ENCODE measurements around the gene DCAF12.

Gene DCAF12

DNA sequence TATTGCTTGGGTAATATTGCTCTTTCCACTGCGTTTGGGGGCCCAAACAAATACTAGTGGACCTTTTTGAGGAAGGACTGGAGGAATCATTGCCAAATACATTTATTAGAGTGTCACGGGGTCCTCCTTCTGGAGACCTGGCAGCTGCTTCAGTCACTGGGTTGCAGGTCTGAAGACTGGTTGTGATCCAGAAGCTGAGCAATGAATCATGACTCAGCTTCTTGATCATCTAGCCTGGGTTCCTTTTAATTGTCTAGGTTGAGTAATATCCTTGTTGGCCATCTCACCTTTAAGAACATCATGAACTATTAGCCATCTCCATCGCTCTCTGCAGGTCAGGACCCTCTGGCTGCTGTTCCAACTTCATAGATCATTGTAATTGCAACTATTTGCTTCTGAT, 36.9 kb upstream of the DCAF12 start:
- ChIA-PET CTCF (interaction anchor here (1.0 kb wide), 1 partner anchor 26 kb away, joined by 4 read pairs; no protein-coding TSS in a partner anchor), POLR2A (no interaction called here)
- DNase-seq (ENCODE audit: low read depth, low spot score), result no peak
- TF ChIP-seq, protein P1, sequence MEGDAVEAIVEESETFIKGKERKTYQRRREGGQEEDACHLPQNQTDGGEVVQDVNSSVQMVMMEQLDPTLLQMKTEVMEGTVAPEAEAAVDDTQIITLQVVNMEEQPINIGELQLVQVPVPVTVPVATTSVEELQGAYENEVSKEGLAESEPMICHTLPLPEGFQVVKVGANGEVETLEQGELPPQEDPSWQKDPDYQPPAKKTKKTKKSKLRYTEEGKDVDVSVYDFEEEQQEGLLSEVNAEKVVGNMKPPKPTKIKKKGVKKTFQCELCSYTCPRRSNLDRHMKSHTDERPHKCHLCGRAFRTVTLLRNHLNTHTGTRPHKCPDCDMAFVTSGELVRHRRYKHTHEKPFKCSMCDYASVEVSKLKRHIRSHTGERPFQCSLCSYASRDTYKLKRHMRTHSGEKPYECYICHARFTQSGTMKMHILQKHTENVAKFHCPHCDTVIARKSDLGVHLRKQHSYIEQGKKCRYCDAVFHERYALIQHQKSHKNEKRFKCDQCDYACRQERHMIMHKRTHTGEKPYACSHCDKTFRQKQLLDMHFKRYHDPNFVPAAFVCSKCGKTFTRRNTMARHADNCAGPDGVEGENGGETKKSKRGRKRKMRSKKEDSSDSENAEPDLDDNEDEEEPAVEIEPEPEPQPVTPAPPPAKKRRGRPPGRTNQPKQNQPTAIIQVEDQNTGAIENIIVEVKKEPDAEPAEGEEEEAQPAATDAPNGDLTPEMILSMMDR (IDR thresholded peaks at IDR 0.05; ENCODE audit: insufficient read depth, low read length, missing control alignments), result no peak
- H3K4me3 ChIP-seq (ENCODE audit: low read depth, low read length), result no peak overlapping the region

DNA sequence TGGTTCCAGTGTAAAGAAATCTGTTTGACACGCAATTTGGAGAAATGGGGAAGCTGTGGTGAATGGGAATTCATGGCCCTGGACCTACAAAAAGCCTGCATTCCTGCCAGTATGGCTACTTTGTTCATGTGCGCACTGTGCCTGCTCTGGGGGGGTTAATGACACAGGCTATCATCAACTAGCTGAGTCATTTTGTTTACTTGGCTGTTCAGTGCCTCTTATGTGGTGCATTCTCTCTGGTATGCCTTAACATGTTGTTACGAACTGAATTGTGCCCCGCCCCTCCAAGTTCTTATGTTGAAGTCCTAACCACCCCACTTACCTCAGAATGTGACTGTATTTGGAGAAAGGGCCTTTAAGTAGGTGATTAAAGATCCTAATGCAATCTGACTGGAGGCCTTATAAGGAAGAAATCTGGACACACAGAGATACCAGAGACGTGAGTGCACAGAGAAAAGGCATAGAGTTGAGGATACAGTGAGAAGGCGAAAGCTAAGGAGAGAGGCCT, 31.9 kb upstream of the DCAF12 start:
- TF ChIP-seq, protein P1 (IDR thresholded peaks at IDR 0.05; ENCODE audit: insufficient read depth, low read length, missing control alignments), result no peak
- peak; percentile 82 for DNase-seq (ENCODE audit: low read depth, low spot score)
- CTCF ChIA-PET, result no interaction called here
- POLR2A ChIA-PET, result interaction anchor here (0.6 kb wide), 1 partner anchor 73 kb away, joined by 4 read pairs; no protein-coding TSS in a partner anchor
- no peak overlapping the region for H3K4me3 ChIP-seq (ENCODE audit: low read depth, low read length)

DNA sequence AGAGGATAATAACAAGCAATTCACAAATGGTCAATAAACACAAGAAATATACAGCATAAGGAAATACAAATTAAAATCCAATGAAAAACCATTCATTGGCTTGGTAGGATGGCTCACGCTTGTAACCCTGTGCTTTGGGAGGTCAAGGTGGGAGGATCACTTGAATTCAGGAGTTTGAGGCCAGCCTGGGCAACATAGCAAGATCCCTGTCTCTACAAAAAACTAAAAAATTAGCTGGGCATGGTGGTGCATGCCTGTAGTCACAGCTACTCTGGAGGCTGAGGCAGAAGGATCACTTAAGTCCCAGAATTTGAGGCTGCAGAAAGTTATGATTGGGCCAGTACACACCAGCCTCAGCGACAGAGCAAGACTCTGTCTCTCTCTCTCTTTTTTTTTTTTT, 31.4 kb upstream of the DCAF12 start:
- no peak overlapping the region for H3K4me3 ChIP-seq (ENCODE audit: low read depth, low read length)
- DNase-seq (ENCODE audit: low read depth, low spot score), result no peak
- POLR2A ChIA-PET, result no interaction called here
- TF ChIP-seq, protein P1 (IDR thresholded peaks at IDR 0.05; ENCODE audit: insufficient read depth, low read length, missing control alignments), result no peak
- CTCF ChIA-PET, result no interaction called here

DNA sequence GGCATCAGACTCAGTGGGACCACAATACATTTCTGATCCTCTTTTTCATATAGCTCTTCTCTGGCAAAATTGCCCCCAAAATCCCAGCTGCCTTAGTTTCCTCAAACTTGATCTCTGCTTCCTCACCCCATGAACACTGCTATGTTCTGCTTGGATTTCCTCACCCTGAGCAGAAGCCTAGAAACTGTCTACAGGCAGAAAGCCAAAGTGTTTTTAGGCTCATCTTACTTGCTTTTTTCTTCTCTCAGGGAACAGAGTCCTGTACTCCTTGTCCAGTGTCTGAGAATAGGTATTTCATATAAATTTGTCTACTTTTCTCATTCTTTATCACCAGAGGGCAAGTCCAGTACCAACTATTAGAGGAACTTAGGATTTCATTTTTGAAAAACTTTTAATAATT, 30.8 kb upstream of the DCAF12 start:
- TF ChIP-seq, protein P1 (IDR thresholded peaks at IDR 0.05; ENCODE audit: insufficient read depth, low read length, missing control alignments), result no peak
- POLR2A ChIA-PET, result no interaction called here
- no peak overlapping the region for H3K4me3 ChIP-seq (ENCODE audit: low read depth, low read length)
- CTCF ChIA-PET, result interaction anchor here (0.9 kb wide), 1 partner anchor 96 kb away, joined by 3 read pairs; no protein-coding TSS in a partner anchor
- no peak for DNase-seq (ENCODE audit: low read depth, low spot score)

DNA sequence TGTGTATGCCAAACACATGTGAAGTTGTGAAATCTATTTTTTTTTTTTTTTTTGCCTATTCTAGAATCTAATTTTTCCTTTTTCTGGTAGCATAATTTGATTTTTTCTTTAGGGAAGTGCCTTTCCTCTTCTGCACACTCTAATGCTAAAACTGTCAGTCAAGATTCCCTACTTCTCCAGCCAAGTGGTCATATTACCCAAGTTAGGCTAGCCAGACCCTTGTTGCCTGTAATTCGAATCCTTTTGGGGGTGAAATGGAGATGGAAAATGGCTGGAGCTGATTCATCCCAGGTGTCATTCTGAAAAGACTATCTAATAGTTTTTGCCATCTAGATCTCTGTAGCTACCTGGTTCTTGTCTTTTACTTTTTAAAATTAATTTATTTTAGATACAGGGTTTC, 27.6 kb upstream of the DCAF12 start:
- ChIA-PET POLR2A (no interaction called here), CTCF (no interaction called here)
- no peak overlapping the region for H3K4me3 ChIP-seq (ENCODE audit: low read depth, low read length)
- TF ChIP-seq, protein P1 (IDR thresholded peaks at IDR 0.05; ENCODE audit: insufficient read depth, low read length, missing control alignments), result no peak
- DNase-seq (ENCODE audit: low read depth, low spot score), result no peak

DNA sequence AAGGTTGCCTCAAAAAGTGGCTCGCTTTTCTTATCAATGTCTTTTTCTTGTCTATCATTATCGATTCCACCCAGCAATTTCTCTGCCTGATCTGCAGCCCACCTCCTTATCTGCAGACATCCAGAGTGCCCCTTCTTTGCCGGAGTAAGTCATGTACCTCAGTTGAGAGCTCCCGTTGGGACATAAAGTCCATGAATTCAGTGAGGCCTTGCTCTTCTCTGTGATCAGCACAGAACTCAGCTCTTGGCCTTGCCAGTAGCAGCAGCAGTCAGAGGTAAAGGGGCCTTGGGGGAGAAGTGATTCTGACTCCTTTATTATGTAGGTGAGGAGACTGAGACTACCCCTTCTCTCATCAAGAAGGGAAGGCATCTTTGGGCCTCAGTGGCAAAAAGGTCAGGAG, 24.9 kb upstream of the DCAF12 start:
- CTCF ChIA-PET, result interaction anchor here (1.9 kb wide), 1 partner anchor 102 kb away, joined by 9 read pairs; no protein-coding TSS in a partner anchor
- TF ChIP-seq, protein P1 (IDR thresholded peaks at IDR 0.05; ENCODE audit: insufficient read depth, low read length, missing control alignments), result no peak
- H3K4me3 ChIP-seq (ENCODE audit: low read depth, low read length), result no peak overlapping the region
- no peak for DNase-seq (ENCODE audit: low read depth, low spot score)
- POLR2A ChIA-PET, result no interaction called here
